GM23338 (cell line): ENCODE measurements around the gene LRRC37B. TPM values are rescaled to one million over a fixed set of nuclear protein-coding genes. Genes with fewer than 3 reads are reported as not detected.

Experiments used
- STAT1 ChIP-seq: IDR thresholded peaks from one replicate; pipeline ENCODE4 v1.6.1; 2016; ENCODE audit warnings: antibody characterized with exemption; ENCODE audit not compliant: unreplicated experiment
- ZNF462 ChIP-seq: fragments of 250-450 bp; sonication (Bioruptor Pico); IDR thresholded peaks from 2 replicates; pipeline ENCODE4 v1.5.0; 2020; ENCODE audit warnings: mild to moderate bottlenecking, moderate library complexity
- polyA plus RNA-seq: library from polyadenylated mRNA; unstranded; fragments of >200 nt; fragmentation: Nextera tagmentation; extraction: Ambion mirVana; gene quantifications from 2 replicates; pipeline ENCODE4 v1.2.1, GENCODE V29; 2016
- small RNA-seq: library from RNA; depleted of rRNA; stranded (forward); fragments of <200 nt; gene quantifications from one replicate; pipeline ENCODE3, GENCODE V24; 2014; ENCODE audit warnings: low replicate concordance
- total RNA-seq: library from RNA; depleted of rRNA; stranded (reverse); fragments of >200 nt; shearing (Covaris generic); gene quantifications from 2 replicates; pipeline ENCODE4 v1.2.3, GENCODE V29; 2014; rRNA removed

The LRRC37B gene
- total and polyA plus RNA-seq, 2 experiments from 2014 or later: 21.4 to 24.3 TPM

GRCh38 chr17:32102646-32103186, 95.5 kb downstream of the LRRC37B start (continued):
- TF ChIP-seq ZNF462 (CRISPR knock-in tag) (no peak), STAT1 (no peak)

Small RNAs within 50 kb of the gene (small RNA-seq; reads per million reads assigned to genes)
- not detected for gene AC090616.4
- gene RNA5SP437: not detected

Other genes starting within 250 kb of the LRRC37B start
- 50.9 and 51.5 TPM in 2 replicates for gene COPRS, start 148.1 kb upstream of the LRRC37B start, total RNA-seq
- gene COPRS, start 148.1 kb upstream of the LRRC37B start, polyA plus RNA-seq: 62.6 and 63.9 TPM in 2 replicates
- 50.8 and 72.7 TPM in 2 replicates for gene UTP6, start 105.7 kb upstream of the LRRC37B start, total RNA-seq
- 88.6 and 111 TPM in 2 replicates for gene UTP6, start 105.7 kb upstream of the LRRC37B start, polyA plus RNA-seq
- gene SUZ12, start 70.4 kb upstream of the LRRC37B start, total RNA-seq: 39.8 and 44.4 TPM in 2 replicates
- gene SUZ12, start 70.4 kb upstream of the LRRC37B start, polyA plus RNA-seq: 20.2 and 22.3 TPM in 2 replicates
- gene RHOT1, start 135.1 kb downstream of the LRRC37B start, total RNA-seq: 51.4 and 53.5 TPM in 2 replicates
- 38.8 and 40.8 TPM in 2 replicates for gene RHOT1, start 135.1 kb downstream of the LRRC37B start, polyA plus RNA-seq